ENCODE measurements around the gene ADGRV1.
"Not testable (repeated sequence)": the region's sequence is repeated elsewhere in the genome, so short reads cannot be mapped to it uniquely, and the experiment has no call there.

Gene ADGRV1

DNA sequence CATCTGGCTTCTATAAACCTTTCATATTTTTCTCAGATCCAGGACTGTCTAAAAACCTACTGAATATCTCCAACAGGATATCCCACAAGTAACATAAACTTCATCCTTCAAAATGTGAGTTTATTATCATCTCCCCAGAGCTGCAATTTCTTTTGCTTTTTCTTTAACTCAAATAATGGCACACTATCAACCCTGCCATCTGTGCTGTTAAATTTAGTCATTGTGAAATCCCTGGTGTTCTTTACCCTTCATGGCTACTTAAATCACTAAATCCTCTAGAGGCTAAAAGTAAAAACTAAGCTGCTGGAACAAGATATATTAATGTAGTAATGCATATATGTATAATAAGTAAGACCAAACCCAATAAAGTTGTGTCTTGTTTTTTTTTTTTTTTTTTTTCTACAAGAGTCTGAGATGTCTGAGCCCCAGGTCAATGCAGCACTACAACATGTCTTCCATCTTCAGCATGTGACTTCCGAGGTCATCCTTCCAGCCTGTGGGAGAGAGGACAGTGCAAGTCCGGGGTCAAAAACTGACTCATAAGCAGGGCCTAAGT, 362.9 kb downstream of the ADGRV1 start:
- peaks cover 1% of the 10 kb centered on the region for H3K27me3 Mint-ChIP-seq
- H3K36me3 Mint-ChIP-seq (ENCODE audit: low read depth) = no peaks in the 10 kb centered on the region
- H3K4me3 Mint-ChIP-seq = no peak overlapping the region
- ATAC-seq = no peak
- H3K4me1 Mint-ChIP-seq = no peaks in the 10 kb centered on the region
- H3K9me3 Mint-ChIP-seq = no peaks in the 10 kb centered on the region
- DNase-seq = no peak
- no peak overlapping the region for H3K27ac Mint-ChIP-seq

DNA sequence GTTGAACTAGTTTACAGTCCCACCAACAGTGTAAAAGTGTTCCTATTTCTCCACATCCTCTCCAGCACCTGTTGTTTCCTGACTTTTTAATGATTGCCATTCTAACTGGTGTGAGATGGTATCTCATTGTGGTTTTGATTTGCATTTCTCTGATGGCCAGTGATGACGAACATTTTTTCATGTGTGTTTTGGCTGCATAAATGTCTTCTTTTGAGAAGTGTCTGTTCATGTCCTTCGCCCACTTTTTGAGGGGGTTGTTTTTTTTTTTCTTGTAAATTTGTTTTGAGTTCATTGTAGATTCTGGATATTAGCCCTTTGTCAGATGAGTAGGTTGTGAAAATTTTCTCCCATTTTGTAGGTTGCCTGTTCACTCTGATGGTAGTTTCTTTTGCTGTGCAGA, 365.6 kb downstream of the ADGRV1 start:
- H3K27me3 Mint-ChIP-seq = not testable (repeated sequence)

DNA sequence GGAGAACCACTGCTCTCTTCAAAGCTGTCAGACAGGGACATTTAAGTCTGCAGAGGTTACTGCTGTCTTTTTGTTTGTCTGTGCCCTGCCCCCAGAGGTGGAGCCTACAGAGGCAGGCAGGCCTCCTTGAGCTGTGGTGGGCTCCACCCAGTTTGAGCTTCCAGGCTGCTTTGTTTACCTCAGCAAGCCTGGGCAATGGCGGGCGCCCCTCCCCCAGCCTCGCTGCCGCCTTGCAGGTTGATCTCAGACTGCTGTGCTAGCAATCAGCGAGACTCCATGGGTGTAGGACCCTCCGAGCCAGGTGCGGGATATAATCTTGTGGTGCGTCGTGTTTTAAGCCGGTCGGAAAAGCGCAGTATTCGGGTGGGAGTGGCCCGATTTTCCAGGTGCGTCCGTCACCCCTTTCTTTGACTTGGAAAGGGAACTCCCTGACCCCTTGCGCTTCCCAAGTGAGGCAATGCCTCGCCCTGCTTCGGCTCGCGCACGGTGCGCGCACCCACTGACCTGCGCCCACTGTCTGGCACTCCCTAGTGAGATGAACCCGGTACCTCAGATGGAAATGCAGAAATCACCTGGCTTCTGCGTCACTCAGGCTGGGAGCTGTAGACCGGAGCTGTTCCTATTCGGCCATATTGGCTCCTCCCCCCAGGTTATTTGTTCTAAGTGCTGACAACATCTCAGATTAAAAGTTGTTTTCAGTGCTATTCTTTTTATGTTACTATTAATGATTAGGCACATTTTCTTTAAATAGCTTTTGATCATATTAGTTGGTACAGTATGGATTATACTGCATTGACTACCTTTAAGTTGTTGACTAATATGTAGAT, 370.6 kb downstream of the ADGRV1 start:
- H3K27me3 Mint-ChIP-seq; H3K27ac Mint-ChIP-seq; DNase-seq; H3K4me3 Mint-ChIP-seq; H3K9me3 Mint-ChIP-seq; H3K36me3 Mint-ChIP-seq (ENCODE audit: low read depth); H3K4me1 Mint-ChIP-seq; ATAC-seq: not testable (repeated sequence)

More for the DNA sequence above, 365.6 kb downstream of the ADGRV1 start:
- H3K27ac Mint-ChIP-seq; H3K4me3 Mint-ChIP-seq; H3K9me3 Mint-ChIP-seq; H3K4me1 Mint-ChIP-seq; H3K36me3 Mint-ChIP-seq (ENCODE audit: low read depth); ATAC-seq; DNase-seq: not testable (repeated sequence)

DNA sequence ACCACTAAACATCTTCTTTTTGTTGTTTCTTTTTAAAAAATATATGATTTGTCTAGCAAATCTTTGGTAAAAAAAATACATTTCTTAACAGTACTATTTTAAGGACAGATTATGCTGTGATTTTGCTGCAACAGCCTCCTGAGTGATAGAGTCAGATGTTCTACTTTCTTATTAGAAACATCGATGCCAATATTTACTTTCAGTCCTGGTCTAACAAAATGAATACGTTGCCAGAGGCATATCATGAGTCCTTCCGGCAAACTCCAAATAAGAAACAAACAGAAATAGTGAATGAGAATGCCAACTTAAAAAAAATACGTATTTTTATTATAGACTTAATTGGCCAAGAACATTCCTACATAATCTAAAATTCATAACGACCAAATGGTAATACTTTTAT, 371.5 kb downstream of the ADGRV1 start:
- H3K36me3 Mint-ChIP-seq (ENCODE audit: low read depth) = no peaks in the 10 kb centered on the region
- no peak for ATAC-seq
- no peak overlapping the region for H3K27ac Mint-ChIP-seq
- peaks cover 7% of the 10 kb centered on the region for H3K27me3 Mint-ChIP-seq
- H3K4me3 Mint-ChIP-seq = no peak overlapping the region
- peaks cover 5% of the 10 kb centered on the region for H3K4me1 Mint-ChIP-seq
- DNase-seq = no peak
- H3K9me3 Mint-ChIP-seq = no peaks in the 10 kb centered on the region

DNA sequence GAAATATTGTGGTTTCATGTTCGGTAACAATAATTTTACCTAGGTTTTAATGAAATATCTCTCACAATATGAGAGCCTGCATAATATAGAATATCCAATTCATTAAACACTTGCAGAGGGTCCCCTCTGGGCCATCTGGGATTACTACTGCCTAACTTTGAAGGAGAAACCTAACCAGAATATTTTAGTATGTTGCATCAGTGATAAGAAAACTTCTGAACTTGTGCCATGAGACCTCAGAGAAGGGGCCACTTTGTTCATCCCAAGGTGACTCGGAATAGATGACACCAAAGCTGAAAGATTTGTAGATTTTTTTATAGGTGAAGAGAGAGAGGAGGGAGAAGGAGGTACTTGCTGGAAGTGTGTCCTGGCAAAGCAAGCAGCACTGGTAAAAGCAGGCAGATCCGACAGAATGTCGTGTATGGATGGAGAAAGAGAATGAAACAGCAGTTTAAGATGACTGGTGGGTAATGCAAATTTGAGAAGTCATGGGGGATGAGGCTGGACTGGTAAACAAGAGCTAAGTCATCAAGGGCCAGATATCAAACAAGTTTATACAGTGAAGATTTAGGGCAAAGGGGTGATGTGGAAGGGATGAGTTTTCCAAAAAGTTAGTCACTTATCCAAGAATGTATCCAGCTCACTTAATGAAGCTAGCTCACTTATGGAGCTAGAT, 372.3 kb downstream of the ADGRV1 start:
- no peak overlapping the region for H3K4me3 Mint-ChIP-seq
- H3K27ac Mint-ChIP-seq = no peak overlapping the region
- H3K27me3 Mint-ChIP-seq = peaks cover 7% of the 10 kb centered on the region
- H3K9me3 Mint-ChIP-seq = no peaks in the 10 kb centered on the region
- peaks cover 5% of the 10 kb centered on the region for H3K4me1 Mint-ChIP-seq
- no peak for DNase-seq
- no peaks in the 10 kb centered on the region for H3K36me3 Mint-ChIP-seq (ENCODE audit: low read depth)
- ATAC-seq = no peak

DNA sequence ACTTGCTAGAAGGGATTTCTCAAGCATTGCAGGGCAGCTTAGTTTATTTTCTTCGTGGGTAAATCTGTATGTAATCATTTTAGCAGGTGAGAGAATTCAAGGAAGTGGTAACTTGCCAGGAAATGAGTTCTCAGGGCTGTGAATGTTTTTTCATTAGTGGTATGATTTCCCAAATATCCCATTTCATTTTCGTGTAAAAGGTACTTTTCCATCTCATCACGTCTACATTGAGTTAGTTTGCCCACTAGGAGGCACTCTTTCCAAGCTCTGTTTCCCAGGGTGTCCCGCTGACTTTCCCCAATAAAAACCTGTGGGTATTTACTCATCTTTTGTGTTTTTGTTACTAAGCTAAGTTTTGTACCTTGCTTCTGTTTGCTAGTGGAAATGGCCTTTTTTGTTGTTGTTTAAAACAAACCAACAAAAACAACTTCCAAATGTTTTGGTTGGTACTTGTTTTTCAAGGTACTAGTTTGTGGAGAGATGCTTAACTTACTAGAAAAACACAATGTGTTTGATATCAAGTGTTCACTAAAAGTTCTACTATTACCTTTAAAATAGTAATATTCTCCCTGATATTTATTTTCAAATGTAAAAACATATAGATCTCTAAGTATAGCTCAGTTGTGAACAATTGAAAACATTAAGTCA, 373.6 kb downstream of the ADGRV1 start:
- no peak for ATAC-seq
- H3K27me3 Mint-ChIP-seq = peaks cover 7% of the 10 kb centered on the region

DNA sequence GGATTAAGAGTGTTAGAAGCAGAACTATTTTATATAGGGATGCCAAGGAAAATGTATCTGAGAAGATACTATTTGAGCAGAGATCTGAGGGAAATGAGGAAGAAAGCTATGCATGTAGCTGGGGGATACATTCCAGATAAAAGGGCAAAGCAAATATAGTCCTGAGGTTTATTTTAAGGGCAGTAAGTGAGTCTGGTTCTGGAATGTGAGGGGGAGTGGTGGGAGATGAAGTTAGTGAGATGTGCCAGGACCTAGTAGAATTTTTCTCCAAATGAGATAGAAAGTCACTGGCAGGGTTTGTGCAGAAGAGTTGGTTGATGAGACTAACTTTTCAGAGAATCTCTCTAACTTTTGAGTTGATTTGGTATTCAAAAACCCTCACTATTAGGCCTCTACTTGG, 374.7 kb downstream of the ADGRV1 start:
- Mint-ChIP-seq H3K27me3 (peaks cover 7% of the 10 kb centered on the region), H3K36me3 (ENCODE audit: low read depth) (no peaks in the 10 kb centered on the region), H3K9me3 (no peaks in the 10 kb centered on the region), H3K4me3 (no peak overlapping the region), H3K27ac (no peak overlapping the region), H3K4me1 (peaks cover 5% of the 10 kb centered on the region)
- no peak for DNase-seq
- ATAC-seq = no peak

More for the DNA sequence above, 373.6 kb downstream of the ADGRV1 start:
- Mint-ChIP-seq H3K36me3 (ENCODE audit: low read depth) (no peaks in the 10 kb centered on the region), H3K4me1 (peaks cover 5% of the 10 kb centered on the region), H3K4me3 (no peak overlapping the region), H3K27ac (no peak overlapping the region), H3K9me3 (no peaks in the 10 kb centered on the region)
- DNase-seq = peak; percentile 40

DNA sequence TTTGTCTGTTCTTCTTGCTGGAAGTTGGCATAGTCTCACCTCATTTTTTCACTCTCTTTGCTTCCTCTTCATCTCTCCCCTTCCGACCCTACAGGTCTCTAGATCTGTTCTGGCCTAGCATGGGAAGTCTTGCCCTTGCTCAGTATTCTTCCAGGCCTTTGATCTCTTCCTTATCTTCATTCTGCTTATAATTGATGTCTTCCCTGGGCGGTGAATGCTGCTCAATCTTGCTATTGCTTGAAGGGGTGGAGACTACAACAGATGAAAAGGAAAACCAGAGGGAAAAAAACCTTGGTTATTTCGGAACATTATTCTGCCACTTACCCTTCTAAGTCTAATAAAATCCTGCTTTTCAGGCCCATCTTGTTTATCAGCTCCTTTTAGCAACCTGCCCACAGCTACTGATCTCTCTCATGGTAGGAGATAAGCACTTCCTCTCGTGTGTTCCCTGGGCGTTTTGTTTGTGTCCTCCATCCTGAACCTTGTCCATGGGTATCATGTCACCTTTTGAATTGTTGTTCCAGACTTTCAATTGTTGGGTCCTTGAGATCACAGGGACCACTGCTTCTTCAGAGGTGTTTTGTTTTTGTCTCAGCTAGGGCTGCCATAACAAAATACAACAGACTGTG, 375.6 kb downstream of the ADGRV1 start:
- peaks cover 6% of the 10 kb centered on the region for H3K27me3 Mint-ChIP-seq
- no peak for DNase-seq
- H3K27ac Mint-ChIP-seq = no peak overlapping the region
- H3K4me1 Mint-ChIP-seq = peaks cover 5% of the 10 kb centered on the region
- H3K9me3 Mint-ChIP-seq = no peaks in the 10 kb centered on the region
- ATAC-seq = no peak
- no peak overlapping the region for H3K4me3 Mint-ChIP-seq
- no peaks in the 10 kb centered on the region for H3K36me3 Mint-ChIP-seq (ENCODE audit: low read depth)

DNA sequence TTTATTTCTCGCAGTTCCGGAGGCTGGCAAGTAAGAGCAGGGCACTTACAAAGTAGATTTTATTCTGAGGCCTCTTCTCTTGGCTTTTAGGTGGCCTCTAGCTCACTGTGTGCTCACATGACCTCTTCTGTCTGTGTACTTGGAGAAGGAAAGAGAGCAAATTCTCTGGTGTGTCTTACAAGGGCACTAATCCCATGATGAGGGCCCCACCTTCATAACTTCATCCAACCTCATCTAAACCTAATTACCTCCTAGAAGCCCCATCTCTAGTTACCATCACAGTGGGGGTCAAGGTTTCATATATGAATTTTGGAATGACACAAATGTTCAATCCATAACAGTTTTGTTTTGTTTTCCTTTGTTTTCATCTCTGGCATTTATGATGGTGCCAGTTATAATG, 376.1 kb downstream of the ADGRV1 start:
- Mint-ChIP-seq H3K27me3 (peaks cover 6% of the 10 kb centered on the region), H3K9me3 (no peaks in the 10 kb centered on the region), H3K36me3 (ENCODE audit: low read depth) (no peaks in the 10 kb centered on the region), H3K4me1 (peaks cover 8% of the 10 kb centered on the region), H3K4me3 (no peak overlapping the region), H3K27ac (no peak overlapping the region)
- no peak for DNase-seq
- ATAC-seq = no peak

DNA sequence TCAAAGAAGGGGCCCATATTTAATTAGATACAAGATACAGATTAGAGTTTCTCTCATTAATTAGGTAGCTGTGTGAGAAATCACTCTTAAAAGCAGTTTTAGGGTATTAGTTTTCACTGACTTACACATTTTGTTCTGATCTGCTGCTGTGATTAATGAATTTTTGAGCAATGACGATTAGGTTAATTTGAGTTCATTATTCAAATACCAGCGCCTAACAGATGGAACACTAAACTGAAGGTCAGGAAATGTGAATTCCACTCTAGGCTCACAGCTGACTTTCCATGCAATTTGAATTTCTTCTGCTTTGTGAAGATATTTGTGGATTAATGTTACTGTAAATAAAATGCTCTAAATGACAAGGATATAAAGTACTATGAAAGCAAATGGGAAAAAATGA, 380.6 kb downstream of the ADGRV1 start:
- no peaks in the 10 kb centered on the region for H3K27me3 Mint-ChIP-seq
- ATAC-seq = no peak
- no peaks in the 10 kb centered on the region for H3K9me3 Mint-ChIP-seq
- H3K27ac Mint-ChIP-seq = no peak overlapping the region
- no peaks in the 10 kb centered on the region for H3K36me3 Mint-ChIP-seq (ENCODE audit: low read depth)
- no peak for DNase-seq
- no peak overlapping the region for H3K4me3 Mint-ChIP-seq
- peaks cover 18% of the 10 kb centered on the region for H3K4me1 Mint-ChIP-seq

DNA sequence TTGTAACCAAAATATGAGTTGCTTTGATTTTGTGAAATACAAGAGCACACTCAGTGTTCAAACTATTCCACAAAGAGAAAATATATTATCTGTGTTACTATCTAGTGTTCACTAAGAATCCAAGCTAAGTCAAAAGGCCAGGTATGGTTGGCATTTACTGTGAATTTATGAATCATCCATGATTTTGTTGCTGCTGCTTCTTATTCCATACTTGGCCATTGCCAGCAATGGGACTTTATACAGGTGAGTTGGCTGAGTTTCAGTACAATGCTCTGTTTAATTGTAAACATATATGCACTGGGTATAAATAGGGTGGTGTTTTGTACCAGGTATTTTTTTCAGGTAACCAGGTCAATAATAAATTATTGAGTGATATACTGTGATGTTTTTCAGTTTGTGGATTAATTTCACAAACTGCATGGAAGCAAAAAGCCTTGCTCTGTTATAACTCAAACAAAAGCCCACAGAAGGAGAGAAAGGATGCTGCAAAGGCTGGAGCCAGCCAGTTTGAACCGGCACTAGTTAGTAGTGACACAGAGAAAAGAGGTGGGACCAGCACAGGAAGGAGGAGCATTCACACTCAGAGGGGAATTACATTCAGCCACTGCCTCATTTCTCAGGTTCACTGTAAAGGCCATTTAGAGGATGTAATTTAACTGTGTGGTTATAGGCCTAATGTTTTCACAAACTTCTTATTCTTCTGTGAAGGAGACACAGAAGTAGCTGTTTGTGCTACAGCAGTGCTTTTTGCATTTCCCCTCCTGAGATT, 381.8 kb downstream of the ADGRV1 start:
- DNase-seq = peak; percentile 43
- peak; percentile 100 for ATAC-seq
- Mint-ChIP-seq H3K27ac (peak overlapping the region; percentile 26), H3K4me3 (no peak overlapping the region), H3K27me3 (no peaks in the 10 kb centered on the region), H3K36me3 (ENCODE audit: low read depth) (no peaks in the 10 kb centered on the region), H3K4me1 (peaks cover 18% of the 10 kb centered on the region), H3K9me3 (no peaks in the 10 kb centered on the region)

DNA sequence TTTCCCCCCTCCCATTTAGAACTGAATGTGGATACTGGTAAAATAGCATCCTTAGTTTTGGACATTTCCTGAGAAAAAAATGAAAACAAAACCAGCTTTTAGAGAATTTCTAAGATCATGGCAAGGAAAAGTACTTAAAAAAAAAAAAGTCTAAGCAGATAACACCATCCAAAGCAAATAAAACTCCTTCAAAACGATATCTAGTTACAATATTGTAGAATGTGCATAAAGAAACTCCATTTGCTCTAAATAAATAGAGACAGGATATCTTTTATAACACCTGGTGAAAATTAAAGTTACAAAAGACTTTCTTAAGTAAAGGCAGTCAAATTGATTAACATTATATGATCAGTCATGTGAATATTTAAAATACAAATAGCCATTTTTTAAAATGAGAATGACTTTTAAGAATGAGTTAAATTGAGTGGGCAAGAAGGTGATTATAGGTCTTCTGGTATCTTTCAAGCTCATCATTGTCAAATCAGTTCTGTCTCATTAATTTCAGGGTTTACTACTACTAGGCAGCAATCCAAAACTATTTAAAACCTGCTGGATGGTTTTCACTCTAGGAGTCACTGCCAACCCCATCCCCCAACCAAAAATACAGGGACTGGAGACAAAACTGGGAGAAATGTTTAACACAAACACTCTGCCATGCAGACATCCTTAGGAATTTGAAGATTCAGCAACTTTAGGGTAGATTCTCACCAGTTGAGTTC, 382.6 kb downstream of the ADGRV1 start:
- Mint-ChIP-seq H3K9me3 (no peaks in the 10 kb centered on the region), H3K36me3 (ENCODE audit: low read depth) (no peaks in the 10 kb centered on the region), H3K27ac (peak overlapping the region; percentile 23), H3K4me3 (no peak overlapping the region), H3K4me1 (peaks cover 18% of the 10 kb centered on the region), H3K27me3 (no peaks in the 10 kb centered on the region)
- ATAC-seq = no peak
- no peak for DNase-seq

DNA sequence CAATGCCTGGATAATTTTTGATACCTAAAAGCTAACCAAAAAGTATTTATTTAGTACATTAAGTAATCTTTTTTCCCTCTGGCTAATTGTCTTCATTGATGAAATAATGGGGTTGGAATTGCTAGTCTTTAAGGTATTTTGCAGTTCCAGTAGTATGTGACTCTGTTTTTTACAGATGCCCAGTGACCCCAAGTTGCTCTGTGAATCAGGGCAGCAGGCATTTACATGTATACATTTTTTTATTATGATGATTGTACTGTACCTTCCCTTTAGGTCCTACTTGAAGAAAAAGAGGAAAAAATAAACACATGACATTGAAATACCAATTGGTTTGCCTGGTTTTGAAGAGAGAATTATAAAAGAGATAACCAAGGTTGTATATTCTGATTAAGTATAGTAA, 385.5 kb downstream of the ADGRV1 start:
- peaks cover 18% of the 10 kb centered on the region for H3K4me1 Mint-ChIP-seq
- peaks cover 3% of the 10 kb centered on the region for H3K27me3 Mint-ChIP-seq
- no peak overlapping the region for H3K27ac Mint-ChIP-seq
- ATAC-seq (no peak), DNase-seq (no peak)
- H3K9me3 Mint-ChIP-seq = no peaks in the 10 kb centered on the region
- no peak overlapping the region for H3K4me3 Mint-ChIP-seq
- H3K36me3 Mint-ChIP-seq (ENCODE audit: low read depth) = no peaks in the 10 kb centered on the region
